GM21737 (cell line): Measurements from ENCODE around the gene THAP4.
A peak's percentile ranks its signal among the peaks of the same experiment; 100 is the strongest.

Experiments used
- ATAC-seq: cut with Tn5 transposase; IDR thresholded peaks from one replicate; pipeline ENCODE4 v1.9.1; 2021; ENCODE audit warnings: mild to moderate bottlenecking, moderate library complexity; ENCODE audit not compliant: unreplicated experiment

Gene THAP4, protein sequence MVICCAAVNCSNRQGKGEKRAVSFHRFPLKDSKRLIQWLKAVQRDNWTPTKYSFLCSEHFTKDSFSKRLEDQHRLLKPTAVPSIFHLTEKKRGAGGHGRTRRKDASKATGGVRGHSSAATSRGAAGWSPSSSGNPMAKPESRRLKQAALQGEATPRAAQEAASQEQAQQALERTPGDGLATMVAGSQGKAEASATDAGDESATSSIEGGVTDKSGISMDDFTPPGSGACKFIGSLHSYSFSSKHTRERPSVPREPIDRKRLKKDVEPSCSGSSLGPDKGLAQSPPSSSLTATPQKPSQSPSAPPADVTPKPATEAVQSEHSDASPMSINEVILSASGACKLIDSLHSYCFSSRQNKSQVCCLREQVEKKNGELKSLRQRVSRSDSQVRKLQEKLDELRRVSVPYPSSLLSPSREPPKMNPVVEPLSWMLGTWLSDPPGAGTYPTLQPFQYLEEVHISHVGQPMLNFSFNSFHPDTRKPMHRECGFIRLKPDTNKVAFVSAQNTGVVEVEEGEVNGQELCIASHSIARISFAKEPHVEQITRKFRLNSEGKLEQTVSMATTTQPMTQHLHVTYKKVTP

DNA sequence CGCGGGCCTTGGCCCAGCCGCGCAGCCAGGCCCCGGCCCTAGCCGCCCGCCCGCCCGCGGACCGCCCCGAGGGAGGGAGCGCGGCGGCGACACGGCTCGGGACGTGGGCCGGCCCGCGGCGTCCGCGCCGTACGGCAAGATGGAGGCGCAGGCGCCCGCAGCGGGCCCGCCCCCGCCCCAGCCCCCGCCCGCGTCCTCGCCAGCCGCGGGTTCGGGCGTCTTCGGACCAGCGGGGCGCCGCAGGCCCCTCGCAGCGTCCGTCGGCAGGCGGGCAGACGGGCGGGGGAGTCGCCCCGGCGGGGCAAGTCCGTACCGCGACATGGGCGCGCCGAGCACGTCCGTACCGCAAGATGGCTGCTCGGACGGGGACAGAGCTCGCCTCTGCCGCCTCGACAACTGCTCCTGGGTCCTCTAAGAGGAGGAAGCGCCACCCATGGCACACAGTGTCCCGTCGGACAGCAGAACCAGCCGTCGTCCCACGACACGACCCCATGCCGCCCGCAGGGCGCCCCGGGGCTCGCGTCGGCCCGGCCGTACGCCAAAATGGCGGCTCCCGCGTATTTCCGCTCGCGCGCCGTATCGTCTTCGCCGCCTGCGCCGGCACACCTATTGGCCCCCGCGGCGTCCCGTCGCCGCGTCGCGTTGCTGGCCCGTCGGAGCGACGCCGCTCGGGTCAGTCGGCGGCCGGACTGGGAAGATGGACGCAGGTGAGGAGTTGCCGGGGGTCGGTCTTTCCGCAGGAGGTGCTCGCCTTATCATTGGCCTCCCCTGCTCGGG lies at the start of gene THAP4, which contains the start of gene ATG4B:
TSS of gene THAP4 (minus strand) at position 141 of the 777 bp plus-strand sequence. CDS start 141 bp downstream, outside the sequence.
TSS of gene ATG4B (plus strand) at position 676 of the 777 bp plus-strand sequence. CDS start at position 698, 22 bp downstream.
- peak; percentile 61 for ATAC-seq

DNA sequence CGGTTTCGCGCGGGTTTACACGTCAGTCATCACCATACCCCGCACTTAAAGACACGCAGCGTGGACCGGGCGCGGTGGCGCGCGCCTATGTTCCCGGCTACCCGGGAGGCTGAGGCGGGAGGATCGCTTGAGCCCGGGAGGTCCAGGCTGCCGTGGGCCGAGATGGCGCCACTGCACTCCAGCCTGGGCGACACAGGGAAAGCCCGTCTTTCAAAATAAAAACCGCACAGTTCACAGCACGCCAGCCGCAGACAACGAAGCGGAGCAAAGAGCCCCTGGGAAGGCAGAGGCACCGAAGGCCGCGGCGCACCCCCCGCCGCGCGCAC lies 49.3 kb upstream of the THAP4 start:
- peak; percentile 8 for ATAC-seq

DNA sequence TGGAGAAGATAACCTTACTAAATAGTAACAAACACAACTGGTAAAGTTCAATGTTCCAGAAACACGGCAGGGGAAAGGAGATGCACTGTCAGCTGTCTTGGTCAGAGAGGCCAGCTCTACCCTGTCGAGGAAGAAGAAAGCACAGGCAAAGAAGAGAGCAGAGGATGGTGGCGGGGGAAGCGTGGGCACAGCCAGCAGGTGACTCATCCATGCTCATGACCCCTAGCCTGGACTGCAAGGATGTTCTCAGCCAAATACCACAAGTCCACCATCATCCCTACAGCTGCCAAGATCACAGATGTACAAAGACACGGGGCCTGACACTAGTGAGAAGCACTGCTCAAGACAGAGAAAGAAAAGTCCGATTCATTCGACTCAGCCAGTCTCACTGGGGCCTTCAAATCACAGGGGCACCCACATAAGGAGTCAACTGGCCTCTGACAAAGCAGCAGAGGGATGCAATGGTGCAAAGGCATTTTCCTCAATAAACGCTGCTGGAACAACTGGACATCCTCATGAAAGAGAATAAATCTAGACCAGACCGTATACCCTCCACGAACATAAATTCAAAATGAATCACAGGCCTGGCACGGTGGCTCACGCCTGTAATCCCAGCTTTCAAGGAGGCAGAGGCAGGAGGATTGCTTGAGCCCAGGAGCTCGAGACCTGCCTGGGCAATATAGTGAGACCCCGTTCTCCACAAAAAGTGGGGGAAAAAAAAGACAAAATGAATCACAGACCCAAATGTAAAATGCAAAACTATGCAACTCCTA lies 44.1 kb upstream of the THAP4 start:
- no peak for ATAC-seq

DNA sequence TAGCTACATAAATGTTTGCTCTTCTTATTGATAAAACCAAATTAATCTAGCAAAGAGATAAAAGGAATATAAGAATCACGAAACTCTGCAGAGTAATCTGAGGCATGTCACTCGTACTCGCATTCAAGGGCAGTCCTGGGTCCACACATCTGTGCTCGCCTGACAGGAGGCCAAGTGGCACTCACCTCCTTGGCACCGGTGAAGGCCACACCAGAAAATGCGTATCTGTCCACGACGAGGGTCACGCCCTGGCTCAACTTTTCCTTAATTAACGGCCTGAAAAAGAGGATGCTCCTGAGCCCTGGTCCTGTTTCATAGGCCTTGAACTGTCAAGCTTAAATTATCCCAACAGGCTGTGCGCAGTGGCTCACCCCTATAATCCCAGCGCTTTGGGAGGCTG lies 43.1 kb upstream of the THAP4 start:
- no peak for ATAC-seq

DNA sequence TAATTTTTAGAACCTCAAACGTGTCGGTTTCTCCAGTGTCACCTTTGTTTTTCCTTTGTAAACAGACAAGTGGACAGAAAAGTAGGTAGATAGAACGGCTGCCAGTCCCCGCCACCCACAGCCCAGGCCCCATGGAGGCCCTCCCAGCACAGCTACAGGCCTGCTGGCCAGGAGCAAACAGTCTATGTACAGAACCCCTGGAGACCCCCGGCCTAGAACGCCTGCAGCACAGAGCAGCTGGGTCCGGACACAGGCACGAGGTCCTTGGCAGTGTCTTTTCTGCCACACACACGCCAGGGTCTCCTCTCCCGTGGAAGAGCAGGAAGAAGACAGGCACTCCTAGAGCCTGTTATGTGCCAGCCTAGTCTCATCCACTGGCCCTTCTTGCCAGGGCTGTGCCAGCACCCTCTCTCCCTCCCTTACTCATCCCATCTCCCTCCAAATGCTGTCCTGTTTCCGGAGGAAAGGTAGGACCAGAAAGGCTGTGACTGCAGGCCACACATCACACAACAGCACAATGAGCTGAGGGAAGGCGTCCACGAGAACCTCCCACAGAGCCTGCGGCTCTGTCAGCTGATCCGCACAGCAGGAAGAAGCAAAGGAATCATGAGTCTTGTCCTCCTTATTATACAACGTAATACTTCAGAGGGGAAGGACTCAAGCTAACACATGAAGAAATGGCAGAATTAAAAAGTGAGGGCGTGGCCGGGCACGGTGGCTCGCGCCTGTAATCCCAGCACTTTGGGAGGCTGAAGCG lies 42.0 kb upstream of the THAP4 start:
- ATAC-seq = no peak

DNA sequence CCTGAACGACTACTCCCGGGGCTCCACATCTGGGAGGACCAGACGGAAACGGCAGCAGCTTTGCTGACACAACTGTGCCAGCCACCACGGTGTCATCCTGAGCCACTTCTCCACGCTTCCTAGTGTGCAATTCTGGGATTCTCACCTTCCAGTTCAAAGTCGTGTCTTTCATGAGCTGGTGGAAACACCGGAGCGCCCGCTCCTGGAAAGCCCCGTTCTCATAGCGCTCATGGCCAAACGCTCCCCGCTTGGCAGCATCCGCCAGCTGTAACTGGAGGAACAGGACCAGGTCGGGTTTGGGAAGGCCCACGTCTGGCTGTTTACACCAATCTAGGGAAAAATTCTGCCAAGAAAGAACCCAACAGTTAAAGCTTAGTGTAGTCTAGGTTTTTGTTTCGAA lies 41.3 kb upstream of the THAP4 start:
- ATAC-seq = no peak

DNA sequence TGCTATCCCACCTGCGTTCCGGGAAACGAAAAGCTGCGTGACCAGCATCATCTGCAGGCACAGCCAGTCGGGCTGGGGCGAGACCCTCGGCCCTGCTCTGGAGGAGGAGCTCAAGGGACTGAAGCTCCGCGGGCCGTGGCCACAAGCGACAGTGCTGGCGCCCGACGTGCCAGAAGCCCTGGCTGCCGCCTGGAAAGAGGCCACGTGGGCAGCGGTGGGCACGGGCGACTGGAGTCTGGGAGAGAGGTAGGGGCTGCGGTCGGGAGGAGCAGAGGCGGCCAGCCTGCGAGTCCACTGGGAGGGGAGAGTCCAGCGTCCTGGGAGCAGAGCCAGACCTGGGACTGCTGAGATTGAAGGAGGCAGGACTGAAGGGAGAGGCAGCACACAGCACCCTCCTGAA lies 40.4 kb upstream of the THAP4 start:
- ATAC-seq = no peak

DNA sequence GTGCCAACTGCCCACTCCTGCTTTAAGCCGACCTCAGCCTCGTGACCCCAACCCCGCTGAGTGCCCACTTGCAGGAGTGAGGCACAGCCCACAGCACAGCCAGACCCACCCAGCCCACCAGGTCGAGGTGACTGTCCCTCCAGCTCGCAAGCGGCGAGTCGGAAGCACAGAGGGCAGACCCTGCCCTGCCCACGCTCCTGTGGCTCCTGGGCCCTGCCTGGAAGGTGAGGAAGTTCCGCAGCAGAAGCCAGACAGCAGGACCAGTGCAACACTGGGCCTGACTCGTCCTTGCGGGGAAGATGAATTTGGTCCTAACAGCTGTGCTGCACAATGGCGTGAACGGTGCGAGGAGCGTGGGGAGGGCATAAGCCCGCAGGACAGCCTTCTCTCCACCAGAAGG lies 39.7 kb upstream of the THAP4 start:
- no peak for ATAC-seq

DNA sequence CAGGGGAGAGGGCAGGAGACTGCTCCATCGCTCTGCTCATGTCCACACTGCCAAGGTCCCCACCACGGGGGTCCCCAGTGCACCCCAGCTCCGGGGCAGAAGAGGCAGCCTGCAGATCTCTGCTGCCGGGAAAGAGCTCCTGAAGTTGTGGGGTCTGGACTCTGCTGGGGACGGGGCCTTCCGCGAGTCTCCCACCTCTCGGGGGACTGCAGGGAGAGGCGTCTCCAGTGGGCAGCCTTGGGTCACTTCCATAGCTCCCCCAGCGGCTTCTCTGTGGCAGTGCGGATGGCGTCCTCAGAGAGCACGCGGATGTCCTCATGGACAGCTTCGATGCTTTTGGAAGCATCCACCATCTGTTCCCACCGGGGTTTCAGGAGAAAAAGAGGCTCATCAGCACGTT lies 38.9 kb upstream of the THAP4 start:
- ATAC-seq = no peak

DNA sequence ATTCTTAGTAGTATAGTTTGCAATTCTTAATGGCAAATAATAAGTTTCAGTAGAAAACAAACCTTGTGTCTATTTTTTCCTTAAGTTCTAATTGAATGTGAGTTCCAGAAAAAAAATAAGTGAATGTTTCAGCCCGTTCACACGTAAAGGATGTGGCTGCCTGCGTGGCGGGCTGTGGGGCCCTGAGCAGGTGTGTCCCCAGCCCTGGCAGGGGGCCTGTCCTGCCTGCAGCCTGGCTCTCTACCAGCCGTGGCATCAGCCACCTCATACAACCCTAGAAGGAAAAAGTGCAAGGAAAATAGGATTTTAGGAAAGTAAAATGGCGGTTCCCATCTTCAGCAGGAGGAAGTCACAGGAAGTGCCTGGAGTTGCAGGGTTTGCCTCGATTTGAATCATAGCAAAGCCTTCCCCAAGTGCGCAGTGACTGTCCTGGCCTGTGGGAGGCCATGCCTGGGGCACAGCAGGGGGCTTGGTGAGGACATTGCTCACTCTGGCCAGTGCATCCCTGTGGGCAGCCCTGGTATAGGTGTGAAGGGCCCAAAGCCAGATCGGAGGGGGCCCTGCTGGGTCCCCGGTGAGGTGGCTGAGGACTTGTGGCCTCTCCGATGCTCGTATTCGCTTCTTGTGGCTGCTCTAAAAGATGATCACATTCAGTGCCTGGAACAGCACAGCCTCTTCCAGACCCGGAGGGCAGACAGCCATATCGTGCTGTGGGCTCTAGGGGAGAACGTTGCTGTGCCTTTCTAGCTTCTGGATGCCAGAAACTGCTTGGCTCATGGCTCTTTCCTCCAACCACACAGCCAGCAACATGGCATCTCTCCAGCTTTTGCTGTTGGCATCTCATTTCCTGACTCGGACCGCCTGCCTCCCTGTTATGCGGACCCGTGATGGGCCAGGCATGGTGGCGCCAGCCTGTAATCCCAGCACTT lies 37.1 kb upstream of the THAP4 start:
- no peak for ATAC-seq

DNA sequence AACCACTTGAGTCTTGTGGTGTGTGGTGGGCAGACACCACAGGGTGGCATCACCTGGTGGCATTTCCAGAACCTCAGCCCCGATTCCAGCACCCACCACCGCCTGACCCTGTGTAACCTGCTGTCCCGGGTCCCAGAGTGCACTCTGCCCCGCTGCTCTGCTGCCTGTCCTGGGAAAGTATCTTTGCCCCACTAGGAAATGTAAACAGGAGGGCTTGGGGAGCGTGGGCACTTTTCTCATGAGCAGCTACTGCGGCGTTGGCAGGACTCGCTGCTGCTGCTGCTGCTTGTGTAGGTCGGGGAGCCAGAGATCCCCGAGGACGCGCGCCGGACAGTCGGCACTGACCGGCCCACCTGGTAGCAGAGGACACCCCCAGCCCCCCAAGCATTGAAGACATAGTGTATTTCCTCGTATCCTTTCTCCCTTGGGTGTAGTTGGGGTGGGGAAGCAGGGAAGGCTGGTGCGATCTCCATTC lies 36.3 kb upstream of the THAP4 start:
- no peak for ATAC-seq

DNA sequence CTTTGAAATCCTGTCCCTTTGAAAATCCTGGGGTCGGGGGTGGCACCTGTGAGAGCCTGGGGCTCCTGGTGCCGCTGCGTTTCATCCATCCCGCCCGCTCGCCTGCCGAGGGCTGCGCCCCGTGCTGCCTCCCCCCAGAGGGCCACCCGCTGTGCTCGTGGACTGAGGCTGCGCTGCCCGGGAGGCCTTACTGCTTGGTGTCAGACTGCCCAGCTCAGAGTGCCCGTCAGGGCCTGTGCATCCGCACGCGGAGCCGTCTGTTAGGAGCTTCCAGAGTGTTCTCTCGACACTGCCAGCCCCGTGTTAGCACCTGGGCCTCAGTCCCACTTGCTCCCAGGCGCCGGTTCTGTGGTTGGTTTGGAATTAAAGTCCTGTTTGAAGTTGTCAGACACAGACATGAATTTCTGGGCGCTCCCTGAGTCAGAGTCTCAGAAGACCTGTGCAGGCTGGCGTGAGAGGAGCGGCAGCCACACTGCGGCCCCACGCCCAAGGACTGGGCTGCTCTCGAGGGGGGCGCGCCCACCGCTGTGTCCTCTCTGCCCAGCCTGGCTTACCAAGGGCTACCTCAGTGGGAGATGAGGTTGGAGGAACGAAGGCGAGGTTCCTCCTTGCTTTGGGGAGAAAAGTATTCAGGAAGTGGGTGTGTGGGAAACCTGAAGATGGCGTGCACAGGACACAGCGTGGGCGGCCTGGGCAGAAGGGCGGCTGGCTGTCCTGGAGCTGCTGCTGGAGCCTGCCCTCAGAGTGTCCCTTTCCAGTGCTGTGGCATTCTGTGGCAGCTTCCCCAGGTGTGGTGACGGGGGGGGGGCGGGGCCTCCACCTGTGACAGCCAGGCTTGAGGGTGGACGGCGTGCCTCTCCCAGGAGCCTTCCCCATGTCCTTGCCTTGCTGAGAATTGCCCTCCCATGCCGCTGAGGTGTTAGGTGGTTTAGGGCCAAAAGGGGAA lies 35.6 kb upstream of the THAP4 start:
- ATAC-seq = no peak

DNA sequence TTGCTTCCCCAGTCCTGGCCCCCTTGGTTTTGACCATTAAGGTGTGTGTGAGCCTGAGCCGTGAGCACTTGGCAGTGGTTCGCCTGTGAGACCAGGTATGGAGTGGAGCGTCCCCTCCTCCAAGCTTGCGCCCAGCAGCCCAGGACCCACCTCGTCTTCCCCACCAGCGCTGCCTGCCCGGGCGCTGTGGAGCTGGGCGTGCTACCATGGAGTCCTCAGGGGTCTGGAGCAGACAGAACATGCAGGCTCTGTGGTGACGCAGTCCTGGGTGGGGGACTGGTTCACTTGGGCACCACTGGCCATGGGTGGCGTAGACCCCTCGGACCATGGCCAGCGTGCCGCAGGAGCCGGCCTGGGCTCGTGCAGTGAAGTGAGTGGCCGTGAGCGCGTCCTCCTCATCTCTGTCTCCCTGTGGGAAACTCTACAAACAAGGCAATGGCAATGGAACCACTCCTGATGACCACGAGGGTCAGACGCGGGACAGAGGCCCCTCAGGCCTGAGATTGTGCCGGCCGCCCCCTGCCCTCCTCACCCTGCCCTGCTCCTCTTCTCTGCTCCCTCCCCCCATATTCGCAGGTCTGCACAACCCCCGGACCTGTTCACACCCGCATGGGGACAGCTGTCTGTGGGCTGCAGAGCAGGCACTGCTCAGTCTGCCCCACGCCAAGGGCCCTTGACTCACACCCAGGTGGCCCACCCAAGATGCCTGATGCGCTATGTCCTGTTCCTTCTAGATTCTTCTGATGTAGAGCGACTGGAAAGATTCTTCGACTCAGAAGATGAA lies 34.7 kb upstream of the THAP4 start:
- ATAC-seq = no peak

DNA sequence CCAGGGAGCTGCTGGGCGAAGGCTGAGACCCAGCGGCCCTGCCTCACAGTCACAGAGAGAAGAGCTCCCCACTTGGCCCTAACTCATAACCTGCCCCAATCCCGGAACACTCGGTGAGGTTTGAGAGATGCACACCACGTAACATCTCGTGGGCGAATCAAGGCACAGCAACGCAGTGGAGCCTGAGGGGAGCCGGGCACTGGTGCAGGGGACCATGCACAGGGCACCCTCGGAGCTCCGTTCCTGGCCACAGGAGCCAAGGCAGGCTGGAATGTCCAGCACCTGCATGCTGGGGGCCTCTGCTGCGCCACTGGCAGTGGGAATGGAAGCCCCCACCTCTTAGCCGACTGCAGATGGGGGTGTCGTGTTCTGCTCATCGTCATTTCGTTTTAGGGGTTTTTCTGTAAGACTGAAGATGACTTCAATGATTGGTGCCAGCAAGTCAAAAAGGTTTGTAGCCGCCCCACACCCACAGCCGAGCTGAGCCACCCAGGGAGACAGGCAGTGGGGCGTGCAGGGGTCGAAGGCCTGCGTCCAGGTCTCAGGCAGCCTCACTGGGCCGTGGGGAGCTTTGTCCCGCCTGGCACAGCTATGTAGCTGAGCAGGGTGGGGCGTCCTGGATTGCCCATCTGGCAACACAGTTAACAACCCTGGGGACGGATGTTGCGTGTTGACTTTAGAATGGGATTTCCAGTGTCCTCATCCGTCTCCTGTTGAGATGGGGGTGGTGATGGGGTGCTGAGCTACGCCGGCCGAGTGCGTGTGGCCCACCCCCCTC lies 33.6 kb upstream of the THAP4 start:
- ATAC-seq = no peak

DNA sequence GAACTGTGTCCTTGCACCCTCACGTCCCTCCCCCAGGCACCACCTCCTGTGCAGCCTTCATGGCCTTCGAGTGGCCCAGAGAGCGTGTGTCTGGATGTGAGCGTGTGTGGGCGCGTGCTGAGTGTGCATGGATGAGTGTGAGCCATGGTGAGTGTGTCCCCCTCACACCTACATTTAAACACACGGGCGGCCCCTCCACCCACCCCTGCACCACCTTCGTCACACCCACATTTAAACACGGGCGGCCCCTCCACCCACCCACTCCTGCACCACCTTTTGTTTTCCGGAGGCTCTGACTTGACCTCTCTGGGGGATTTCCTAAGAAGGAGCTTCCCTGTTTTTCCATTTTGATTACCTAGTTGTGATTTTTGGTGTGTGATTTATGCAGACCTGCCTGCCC lies 31.9 kb upstream of the THAP4 start:
- ATAC-seq = no peak

DNA sequence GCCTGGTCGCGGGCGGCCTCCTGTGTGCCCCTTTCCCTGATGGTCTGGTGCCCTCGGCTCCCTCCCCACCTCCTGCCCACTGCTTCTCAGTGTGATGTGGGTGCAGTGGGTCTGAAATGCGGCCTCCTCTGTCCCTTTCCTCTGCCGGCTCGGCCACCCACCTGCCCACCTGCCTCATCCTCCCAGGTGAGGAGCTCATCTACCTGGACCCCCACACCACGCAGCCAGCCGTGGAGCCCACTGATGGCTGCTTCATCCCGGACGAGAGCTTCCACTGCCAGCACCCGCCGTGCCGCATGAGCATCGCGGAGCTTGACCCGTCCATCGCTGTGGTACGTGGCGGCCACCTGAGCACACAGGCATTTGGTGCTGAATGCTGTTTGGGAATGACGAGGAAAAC lies 31.4 kb upstream of the THAP4 start:
- no peak for ATAC-seq
